HEK293T (cell line): ENCODE measurements around the gene TLX3.

Experiments
- CTCF ChIA-PET: fragments of 350-600 bp; formaldehyde crosslinking; extraction: SDS; loops from one replicate; lab custom pipeline; 2021; ENCODE audit warnings: antibody characterized with exemption, inconsistent platforms; lab: Yijun Ruan, JAX
- POLR2A ChIA-PET: fragments of 350-600 bp; formaldehyde crosslinking; extraction: SDS; loops from one replicate; lab custom pipeline; 2020; ENCODE audit warnings: antibody characterized with exemption, inconsistent platforms; lab: Yijun Ruan, JAX
- DNase-seq: peaks from one replicate; pipeline ENCODE4 v3.0.0; 2012; ENCODE audit warnings: mixed read lengths; ENCODE audit errors: extremely low spot score
- ARNT ChIP-seq: fragments of 450-650 bp; IDR thresholded peaks from 2 replicates; pipeline ENCODE4 v1.6.1; 2017; ENCODE audit warnings: mild to moderate bottlenecking
- BHLHE40 ChIP-seq: fragments of 450-650 bp; IDR thresholded peaks from 2 replicates; pipeline ENCODE4 v1.6.1; 2016; ENCODE audit warnings: mild to moderate bottlenecking, moderate library complexity, borderline replicate concordance
- CTBP1 ChIP-seq: fragments of 450-650 bp; IDR thresholded peaks from 2 replicates; pipeline ENCODE4 v1.6.1; 2016; ENCODE audit warnings: borderline replicate concordance
- ELF4 ChIP-seq: fragments of 450-650 bp; IDR thresholded peaks from 2 replicates; pipeline ENCODE4 v1.6.1; 2017; ENCODE audit warnings: antibody characterized with exemption
- FOXA1 ChIP-seq: fragments of 450-650 bp; IDR thresholded peaks from 2 replicates; pipeline ENCODE4 v1.6.1; 2016; ENCODE audit warnings: mild to moderate bottlenecking
- FOXK2 ChIP-seq: fragments of 450-650 bp; IDR thresholded peaks from 2 replicates; pipeline ENCODE4 v1.6.1; 2016; ENCODE audit warnings: mild to moderate bottlenecking
- FOXM1 ChIP-seq: fragments of 450-650 bp; IDR thresholded peaks from 2 replicates; pipeline ENCODE4 v1.6.1; 2017; ENCODE audit warnings: mild to moderate bottlenecking, borderline replicate concordance
- HDGF ChIP-seq: fragments of 450-650 bp; IDR thresholded peaks from 2 replicates; pipeline ENCODE4 v1.6.1; 2017; ENCODE audit warnings: antibody characterized with exemption, borderline replicate concordance
- L3MBTL2 ChIP-seq: fragments of 450-650 bp; conservative IDR thresholded peaks from 2 replicates; pipeline ENCODE4 v1.6.1; 2016; ENCODE audit warnings: mild to moderate bottlenecking
- LEF1 ChIP-seq: fragments of 450-650 bp; IDR thresholded peaks from 2 replicates; pipeline ENCODE4 v1.6.1; 2017; ENCODE audit warnings: mild to moderate bottlenecking, borderline replicate concordance
- NFRKB ChIP-seq: fragments of 450-650 bp; IDR thresholded peaks from 2 replicates; pipeline ENCODE4 v1.6.1; 2016; ENCODE audit warnings: mild to moderate bottlenecking, moderate library complexity
- SP1 ChIP-seq: fragments of 450-650 bp; IDR thresholded peaks from 2 replicates; pipeline ENCODE4 v1.6.1; 2017
- SUZ12 ChIP-seq: fragments of 450-650 bp; IDR thresholded peaks from 2 replicates; pipeline ENCODE4 v1.6.1; 2016; ENCODE audit warnings: mild to moderate bottlenecking
- TARDBP ChIP-seq: fragments of 450-650 bp; IDR thresholded peaks from 2 replicates; pipeline ENCODE4 v1.6.1; 2016
- ZNF384 ChIP-seq: fragments of 450-650 bp; IDR thresholded peaks from 2 replicates; pipeline ENCODE4 v1.6.1; 2016
- TF ChIP-seq, protein P1 (sequence below): fragments of 450-650 bp; IDR thresholded peaks from 2 replicates; pipeline ENCODE4 v1.6.1; 2016

TLX3 gene

GRCh38 chr5:171314728-171315385 lies 5.8 kb downstream of the TLX3 start:
- no peak for TF ChIP-seq BHLHE40
- no peak for TF ChIP-seq ARNT
- no peak for TF ChIP-seq NFRKB
- no peak for TF ChIP-seq SUZ12
- TF ChIP-seq FOXK2: no peak
- TF ChIP-seq FOXM1: no peak
- no peak for TF ChIP-seq FOXA1
- no peak for TF ChIP-seq SP1
- TF ChIP-seq L3MBTL2: no peak
- no peak for TF ChIP-seq ZNF384
- TF ChIP-seq ELF4: no peak
- no peak for TF ChIP-seq CTBP1
- TF ChIP-seq HDGF: no peak
- TF ChIP-seq TARDBP: no peak
- TF ChIP-seq, protein P1, sequence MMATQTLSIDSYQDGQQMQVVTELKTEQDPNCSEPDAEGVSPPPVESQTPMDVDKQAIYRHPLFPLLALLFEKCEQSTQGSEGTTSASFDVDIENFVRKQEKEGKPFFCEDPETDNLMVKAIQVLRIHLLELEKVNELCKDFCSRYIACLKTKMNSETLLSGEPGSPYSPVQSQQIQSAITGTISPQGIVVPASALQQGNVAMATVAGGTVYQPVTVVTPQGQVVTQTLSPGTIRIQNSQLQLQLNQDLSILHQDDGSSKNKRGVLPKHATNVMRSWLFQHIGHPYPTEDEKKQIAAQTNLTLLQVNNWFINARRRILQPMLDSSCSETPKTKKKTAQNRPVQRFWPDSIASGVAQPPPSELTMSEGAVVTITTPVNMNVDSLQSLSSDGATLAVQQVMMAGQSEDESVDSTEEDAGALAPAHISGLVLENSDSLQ: no peak
- no peak for TF ChIP-seq LEF1
- POLR2A ChIA-PET: no interaction called here
- CTCF ChIA-PET: no interaction called here
- no peak for DNase-seq

DNA sequence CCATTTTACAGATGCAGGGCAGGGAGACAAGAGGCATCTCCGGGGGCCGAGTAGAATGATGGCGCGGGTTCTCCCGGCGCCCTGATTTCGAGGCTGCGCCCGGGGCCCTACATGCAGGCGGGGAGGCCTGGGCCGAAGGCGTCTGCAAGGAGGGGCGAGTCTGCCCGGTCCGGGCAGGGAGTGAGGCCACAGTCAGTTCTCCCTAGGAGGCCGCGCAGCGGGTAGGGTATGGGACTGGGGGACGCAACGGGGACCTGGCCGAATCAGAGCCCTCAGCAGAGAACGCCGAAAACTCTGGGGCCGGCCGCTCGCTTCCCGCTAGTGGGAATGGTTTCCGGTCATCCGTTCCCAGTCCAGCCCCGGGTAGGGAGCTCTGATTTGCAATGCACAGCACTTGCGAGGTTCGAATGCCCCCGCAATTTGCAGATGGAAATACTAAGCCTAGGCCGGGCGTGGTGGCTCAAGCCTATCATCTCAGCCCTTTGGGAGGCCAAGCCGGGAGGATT lies 6.4 kb downstream of the TLX3 start:
- no peak for TF ChIP-seq CTBP1
- TF ChIP-seq, protein P1: no peak
- TF ChIP-seq LEF1: no peak
- no peak for TF ChIP-seq FOXM1
- no peak for TF ChIP-seq SUZ12
- TF ChIP-seq ZNF384: no peak
- CTCF ChIA-PET: no interaction called here
- no peak for DNase-seq
- POLR2A ChIA-PET: no interaction called here

DNA sequence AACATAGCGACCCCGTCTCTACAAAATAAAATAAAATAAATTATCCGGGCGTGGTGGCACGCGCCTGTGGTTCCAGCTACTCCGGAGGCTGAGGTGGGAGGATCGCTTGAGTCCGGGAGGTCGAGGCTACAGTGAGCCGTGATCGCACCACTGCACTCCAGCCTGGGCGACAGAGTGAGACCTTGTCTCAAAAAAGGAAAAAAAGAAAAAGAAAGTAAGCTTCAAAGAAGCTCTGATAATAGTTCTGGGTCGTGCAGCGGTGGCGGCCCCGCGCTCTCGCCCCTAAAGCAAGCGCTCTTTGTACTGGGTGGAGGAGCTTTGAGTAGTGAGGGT lies 6.8 kb downstream of the TLX3 start:
- no peak for DNase-seq
- ChIA-PET POLR2A (no interaction called here), CTCF (no interaction called here)
- TF ChIP-seq BHLHE40 (no peak), ARNT (no peak), TARDBP (no peak), LEF1 (no peak), ELF4 (no peak), HDGF (no peak), FOXA1 (no peak), FOXK2 (no peak), ZNF384 (no peak), SP1 (no peak), FOXM1 (no peak)

DNA sequence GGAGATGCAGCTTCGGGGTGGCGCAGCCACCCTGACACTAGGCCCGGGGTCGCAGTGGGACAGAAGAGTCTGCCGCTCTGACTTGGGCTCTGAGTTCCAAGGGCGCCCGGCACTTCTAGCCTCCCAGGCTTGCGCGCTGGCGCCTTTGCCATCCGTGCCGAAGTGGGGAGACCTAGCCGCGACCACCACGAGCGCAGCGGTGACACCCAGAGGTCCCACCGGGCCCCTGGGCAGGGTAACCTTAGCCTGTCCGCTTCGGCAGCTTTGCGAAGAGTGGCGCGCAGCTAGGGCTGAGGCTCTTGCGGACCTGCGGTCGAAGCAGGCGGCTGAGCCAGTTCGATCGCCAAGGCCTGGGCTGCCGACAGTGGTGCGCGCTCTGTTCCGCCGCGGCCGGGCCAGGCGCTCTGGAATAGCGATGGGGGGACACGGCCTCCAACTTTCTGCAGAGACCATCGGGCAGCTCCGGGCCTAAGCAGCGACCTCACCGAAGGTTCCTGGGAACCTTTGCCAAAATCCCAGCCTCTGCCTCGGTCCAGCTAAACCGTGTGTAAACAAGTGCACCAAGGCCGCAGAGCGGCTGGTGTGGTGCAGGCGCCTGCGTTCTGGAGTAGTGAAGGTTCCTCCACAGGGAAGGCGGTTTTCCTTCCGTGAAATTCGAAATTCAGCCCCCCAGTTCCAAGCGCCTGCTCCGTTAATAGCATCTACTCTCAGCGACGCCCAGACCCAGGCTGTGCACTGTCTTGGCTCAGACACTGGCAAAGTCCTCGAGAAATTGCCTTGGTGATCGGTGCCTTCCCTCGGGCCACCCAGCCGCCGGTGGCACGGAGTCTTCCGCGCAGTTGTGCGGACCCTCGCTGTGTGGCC lies 7.4 kb downstream of the TLX3 start:
- CTCF ChIA-PET: no interaction called here
- no peak for DNase-seq
- no peak for TF ChIP-seq FOXK2
- no peak for TF ChIP-seq L3MBTL2
- TF ChIP-seq LEF1: no peak
- no peak for TF ChIP-seq ZNF384
- TF ChIP-seq ARNT: no peak
- TF ChIP-seq HDGF: no peak
- no peak for TF ChIP-seq ELF4
- TF ChIP-seq FOXM1: no peak
- no peak for TF ChIP-seq FOXA1
- TF ChIP-seq SUZ12: no peak
- POLR2A ChIA-PET: no interaction called here

DNA sequence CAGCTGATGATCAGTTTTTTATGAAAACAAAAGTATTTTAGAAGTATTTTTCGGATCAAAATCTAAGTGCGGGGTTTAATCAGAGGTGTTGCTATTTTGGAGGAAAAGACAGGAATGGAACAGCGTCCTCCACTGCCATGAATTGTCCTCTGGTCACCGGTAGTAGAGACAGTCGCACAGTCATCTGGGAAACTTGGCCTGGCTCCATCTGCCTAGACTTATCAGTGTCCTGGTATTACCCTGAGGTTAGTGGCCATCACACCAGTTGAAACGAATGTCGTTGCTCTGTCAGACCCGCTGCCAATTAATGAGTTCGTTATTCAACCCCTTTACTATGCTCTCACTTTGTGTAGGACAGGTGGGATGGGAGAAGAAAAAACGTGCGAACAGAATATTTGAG lies 8.2 kb downstream of the TLX3 start:
- no peak for DNase-seq

GRCh38 chr5:171318026-171318425 lies 9.0 kb downstream of the TLX3 start:
- ChIA-PET POLR2A (no interaction called here), CTCF (interaction anchor here (0.5 to 0.6 kb wide), 3 partner anchors 9 to 16 kb away, joined by 3 read pairs; partner anchors contain the start of gene TLX3)
- DNase-seq: no peak
- TF ChIP-seq FOXA1: no peak
- no peak for TF ChIP-seq NFRKB
- no peak for TF ChIP-seq SP1
- TF ChIP-seq ELF4: no peak
- no peak for TF ChIP-seq HDGF

More for the DNA sequence above, 8.2 kb downstream of the TLX3 start:
- CTCF ChIA-PET: no interaction called here
- TF ChIP-seq, protein P1: no peak
- POLR2A ChIA-PET: no interaction called here
